HG03175 (cell line): ENCODE measurements around the gene TEDC1.

Experiments used
- ATAC-seq: cut with Tn5 transposase; IDR thresholded peaks from one replicate; pipeline ENCODE4 v1.9.1; 2021; ENCODE audit warnings: mild to moderate bottlenecking, moderate library complexity; ENCODE audit not compliant: unreplicated experiment

Gene TEDC1

DNA sequence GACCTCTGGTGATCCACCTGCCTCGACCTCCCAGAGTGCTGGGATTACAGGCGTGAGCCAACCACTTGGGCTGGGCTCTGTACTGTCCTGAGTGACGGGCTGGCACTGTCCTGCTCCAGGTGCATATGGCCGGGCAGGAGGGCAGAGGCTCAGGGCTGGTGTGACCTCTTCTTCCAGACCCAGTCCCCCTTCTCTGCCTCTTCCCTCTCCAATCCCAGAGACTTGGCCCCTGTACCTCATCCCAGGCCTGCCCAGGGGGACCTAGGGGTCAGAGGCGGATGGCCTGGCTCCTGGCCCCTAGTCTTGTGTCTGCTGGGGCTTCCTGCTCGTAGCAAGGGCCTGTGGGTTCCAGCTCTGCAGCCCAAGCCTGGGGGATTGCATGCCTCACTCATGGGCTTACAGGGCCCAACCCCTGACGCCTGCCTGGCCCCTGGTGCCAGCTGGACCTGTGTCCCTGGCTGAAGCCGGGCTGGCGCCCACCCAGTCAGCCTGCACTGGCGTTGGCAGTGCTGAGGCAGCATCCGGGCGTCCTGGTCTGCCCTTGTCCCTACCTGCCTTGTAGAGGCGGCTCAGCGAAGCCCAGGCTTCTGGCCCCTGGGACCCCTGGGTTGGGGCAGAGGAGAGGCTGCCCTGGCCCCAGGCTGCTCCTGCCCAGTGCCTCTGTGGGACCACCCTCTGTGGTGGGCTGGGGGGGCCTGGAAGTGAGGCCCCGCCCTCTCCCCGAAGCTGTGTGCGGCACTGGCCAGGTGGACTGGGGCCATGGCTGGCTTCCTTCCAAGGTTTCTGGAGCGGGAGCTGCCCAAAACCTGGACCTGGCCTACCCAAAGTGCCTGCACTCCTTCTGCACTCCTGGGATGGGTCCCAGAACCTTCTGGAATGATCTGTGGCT, 4.3 kb downstream of the TEDC1 start:
- no peak for ATAC-seq

DNA sequence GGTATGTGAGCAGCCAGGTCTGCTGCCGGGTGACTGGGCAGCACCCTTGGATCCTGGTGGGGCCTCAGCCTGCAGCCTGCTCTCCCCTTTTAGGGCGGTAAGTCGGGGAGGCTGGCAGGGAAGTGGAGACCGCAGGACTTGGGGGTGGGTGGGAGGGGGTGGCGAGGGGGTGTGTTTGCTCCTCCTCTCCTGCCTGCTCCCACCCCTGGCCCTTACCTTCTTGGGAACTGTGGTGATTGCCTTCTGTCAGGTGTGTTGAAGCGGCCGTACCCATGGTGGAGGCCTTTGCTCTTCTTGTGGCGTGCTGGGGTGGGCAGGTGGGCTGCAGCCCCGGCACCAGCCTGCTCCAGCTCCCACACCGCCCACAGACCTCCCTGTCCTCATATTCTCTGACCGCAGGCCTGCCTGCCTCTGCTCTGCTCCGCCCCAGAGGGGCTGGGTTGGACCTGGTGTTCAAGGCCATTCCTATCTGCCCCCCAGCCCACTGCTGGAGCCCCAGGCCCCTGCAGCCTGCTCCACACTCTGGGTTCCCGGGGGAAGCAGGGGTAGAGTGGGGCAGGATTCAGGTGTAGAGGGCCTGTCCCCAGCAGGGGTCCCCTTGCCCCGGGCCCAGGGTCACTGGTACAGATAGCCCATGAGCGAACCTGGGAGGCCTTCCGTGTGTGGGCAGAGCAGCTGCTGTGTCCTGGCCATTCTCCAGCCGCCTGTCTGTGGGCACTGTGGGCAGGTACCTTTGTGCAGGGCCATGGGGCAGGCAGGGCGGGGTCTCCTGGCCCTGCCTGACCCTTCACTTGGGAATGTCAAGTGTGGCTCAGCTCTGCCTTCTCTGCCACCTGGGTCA, 5.2 kb downstream of the TEDC1 start:
- no peak for ATAC-seq

DNA sequence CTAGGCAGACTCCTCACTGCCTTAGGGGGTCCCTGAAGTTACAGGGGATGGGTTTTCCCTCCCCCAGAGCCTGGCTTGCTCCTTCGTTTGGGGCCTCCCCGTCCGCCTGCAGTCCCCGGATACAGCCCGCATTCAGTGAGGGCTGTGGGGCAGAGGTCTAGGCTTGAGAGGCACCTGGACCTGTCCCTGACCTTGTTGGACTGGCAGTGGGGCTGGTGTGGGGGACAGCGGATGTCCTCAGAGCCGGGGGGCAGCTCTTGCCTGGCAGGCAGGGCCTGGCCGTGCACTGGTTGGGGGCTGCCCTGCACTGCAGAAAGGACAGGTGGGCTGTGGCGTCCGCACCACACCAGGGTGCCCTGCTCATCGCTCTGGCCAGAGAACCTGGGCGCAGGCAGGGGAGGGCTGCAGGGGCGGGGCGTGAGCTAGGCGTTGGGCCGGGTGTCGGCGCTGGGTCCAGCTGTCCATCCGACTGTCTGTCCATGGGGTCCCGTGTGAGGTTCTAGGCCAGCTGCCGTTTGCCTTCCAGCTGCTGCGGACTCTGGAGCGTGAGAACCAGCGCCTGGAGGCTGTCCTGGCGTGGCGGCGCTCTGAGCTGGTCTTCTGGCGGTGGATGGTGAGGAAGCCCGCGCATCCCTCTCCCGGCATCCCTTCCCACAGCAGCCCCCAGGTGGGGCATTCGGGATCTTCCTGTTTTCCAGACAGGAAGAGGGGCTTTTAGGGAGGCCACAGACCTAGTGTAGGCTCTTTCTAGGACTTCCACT, 6.0 kb downstream of the TEDC1 start:
- ATAC-seq, result no peak

DNA sequence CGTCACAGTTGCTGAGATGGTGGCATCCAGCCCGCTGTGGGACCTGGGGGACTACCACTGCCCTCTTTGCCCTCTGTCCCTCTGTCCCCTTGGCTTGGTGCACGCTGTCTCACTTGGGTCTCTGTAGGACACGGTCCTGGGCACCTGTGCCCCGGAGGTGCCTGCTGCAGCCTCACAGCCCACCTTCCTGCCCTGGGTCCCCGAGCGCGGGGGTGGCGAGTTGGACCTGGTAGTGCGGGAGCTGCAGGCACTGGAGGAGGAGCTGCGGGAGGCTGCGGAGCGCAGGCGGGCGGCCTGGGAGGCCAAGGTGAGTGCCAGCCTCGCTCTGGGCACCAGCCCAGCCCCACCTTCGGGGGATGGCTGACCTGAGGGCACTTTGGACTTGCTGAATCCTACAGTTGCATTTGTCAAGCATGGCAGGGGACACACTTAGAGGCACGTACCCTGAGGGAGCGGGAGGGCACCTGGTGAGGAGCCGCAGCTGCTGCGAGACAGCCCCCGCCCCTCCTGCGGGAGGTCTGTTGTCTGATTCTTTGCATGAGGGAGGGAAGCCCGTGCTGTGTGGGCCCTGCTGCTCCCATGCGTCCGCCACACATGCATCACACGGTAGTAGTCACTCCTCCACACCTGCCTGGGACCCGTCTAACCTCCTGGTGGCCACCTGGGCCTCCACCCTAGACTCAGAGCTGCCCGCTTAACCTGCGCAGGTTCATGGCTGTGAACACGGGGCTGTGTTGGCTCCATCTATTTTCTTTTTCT, 6.8 kb downstream of the TEDC1 start:
- no peak for ATAC-seq

DNA sequence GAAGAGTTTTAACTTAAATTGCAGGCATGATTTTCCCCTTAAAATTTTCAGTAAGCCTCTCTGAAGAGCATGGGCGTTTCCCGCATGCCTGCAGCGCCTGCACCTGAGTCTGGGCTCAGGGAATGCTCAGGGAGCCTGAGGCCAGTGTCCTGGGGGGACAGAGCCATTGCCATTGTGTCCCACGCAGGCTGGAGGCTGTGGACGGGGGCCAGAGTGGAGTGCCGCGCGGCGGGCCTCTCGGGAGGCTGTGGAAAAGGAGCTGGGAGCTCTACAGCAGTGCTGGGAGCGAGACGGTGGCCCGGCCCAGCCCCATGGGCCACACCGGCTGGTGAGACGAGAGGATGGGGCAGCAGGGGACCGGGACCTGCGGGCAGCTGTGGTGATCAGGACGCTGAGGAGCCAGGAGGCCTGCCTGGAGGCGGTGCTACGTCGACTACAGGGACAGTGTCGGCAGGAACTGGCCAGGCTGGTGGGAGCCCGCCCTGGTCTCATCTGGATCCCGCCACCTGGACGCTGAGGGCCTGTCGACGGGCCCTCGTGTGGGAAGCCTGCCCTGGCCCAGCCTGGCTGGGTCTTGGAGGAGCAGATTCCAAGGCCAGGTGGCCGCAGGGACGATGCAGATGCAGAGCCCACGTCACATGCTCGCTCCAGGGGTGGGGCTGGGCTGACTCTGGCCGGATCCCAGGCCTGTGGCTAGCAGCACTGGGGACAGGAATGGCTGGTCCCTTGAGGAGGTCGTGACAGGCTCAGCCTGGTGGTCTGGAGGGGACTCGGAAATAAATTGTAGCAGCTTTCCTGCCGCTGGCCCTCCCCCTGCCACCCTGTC, 7.6 kb downstream of the TEDC1 start:
- ATAC-seq, result no peak

DNA sequence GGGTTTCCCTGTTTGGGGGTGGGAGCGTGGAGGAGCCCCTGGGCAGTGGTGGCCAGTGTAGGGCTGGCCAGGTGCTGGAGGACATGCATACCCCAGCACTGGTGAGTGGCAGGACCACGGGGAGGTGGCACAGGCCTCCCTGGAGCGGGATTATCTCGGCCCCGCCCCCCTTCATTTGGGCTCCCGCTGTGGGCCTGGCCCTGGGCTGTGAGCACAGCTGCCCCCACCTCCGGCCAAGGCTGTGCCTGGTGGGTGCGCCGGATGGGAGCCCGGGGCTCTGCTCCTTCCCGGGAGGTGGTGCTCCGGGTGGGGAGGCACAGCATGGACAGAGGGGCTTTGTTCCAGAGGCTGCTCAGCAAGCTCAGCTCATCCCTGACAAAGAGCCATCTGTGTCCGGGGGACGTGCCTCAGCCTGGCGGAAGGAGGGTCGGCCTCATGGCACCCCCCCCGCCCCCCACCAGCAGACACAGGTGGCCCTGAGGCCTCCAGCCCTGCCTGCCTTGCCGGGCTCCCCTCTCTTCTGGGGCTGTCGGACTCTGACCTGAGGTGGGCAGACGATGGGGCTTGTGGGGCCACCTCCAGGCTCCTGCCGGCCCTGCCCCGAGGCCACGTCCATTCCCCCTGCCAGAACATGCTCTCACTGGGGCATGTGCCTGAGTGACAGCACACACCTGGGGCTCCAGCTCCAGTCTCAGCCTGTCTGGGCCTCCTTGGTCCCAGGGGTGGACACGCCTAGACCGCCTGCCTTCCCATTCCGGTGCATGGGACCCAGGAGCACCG, 8.4 kb downstream of the TEDC1 start:
- no peak for ATAC-seq

DNA sequence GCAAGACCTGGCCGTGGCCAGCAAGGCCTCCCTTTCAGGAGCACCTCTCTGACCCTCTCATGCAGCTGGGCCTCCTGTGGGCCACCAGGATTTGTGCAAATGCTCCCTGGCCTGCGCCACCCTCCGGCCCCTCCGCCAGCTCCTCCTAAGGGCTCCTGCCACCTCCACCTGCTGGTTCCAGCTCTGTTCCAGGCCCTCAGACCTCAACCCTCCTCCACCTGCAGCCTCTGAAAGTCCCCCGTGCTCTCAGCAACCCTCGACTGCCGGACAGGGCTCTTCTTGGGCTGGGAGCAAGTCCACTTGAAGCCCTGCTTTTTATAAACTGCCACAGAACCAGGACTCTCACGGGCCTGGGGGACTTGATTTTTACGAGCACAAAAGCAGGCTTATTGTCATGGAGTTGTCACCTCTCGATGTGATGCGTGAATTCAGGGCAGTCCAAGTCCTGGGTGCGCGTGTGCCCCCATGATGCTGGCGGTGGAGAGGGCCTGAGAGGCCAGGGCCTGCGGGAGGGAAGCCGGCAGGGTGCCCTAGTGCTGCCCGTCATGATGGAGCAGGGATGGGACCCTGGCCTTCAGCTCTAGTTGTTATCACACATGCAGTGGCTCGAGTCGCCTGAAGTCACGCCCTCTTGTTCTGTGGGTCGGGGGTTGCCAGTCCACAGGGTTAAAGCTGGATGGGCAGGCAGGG, 9.1 kb downstream of the TEDC1 start:
- no peak for ATAC-seq

DNA sequence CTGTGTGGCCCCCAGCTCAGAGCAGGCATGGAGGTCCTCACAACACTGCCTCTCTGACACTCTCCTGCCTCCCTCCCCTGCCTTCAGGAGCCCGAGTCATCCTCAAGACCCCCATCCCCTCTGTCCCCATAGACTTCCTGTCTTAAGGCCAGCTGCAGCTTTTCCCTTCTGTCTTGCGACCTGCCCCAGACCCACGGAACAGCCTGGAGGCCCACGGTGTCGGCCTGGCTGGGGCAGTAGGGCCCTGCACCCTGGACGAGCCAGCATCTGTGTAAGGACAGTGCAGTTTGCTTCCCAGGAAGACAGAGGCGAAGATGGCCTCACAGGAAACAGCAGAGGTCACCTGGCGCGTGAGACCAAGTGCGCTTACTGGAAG, 9.7 kb downstream of the TEDC1 start:
- ATAC-seq, result no peak

DNA sequence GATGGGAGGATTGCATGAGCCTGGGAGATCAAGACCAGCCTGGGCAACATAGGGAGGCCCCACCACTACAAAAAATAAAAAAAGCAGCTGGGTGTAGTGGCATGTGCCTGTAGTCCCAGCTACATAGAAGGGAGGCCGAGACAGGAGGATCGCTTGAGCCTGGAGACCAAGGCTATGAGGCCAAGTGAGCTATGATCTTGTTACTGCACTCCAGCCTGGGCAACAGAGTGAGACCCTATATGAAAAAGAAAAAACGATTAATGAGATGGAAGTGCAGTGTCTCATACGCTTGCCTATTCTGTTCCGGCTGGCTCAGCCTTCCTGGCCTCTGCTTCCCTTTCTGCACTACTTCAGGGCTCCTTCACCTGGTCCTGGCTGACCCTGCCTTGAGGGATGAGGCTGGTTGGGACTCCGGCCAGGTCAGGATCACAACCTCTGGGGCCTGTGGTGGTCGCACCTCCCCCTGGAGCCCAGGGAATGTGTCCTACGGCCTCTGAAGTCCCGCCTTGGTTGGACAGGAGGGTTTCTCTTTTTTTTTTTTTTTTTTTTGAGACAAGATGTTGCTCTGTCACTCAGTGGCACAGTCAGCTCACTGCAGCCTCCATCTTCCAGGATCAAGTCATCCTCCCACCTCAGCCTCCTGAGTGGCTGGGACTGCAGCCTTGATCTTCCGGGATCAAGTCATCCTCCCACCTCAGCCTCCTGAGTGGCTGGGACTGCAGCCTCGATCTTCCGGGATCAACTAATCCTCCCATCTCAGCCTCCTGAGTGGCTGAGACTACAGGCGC, 10.7 kb downstream of the TEDC1 start:
- ATAC-seq, result no peak

DNA sequence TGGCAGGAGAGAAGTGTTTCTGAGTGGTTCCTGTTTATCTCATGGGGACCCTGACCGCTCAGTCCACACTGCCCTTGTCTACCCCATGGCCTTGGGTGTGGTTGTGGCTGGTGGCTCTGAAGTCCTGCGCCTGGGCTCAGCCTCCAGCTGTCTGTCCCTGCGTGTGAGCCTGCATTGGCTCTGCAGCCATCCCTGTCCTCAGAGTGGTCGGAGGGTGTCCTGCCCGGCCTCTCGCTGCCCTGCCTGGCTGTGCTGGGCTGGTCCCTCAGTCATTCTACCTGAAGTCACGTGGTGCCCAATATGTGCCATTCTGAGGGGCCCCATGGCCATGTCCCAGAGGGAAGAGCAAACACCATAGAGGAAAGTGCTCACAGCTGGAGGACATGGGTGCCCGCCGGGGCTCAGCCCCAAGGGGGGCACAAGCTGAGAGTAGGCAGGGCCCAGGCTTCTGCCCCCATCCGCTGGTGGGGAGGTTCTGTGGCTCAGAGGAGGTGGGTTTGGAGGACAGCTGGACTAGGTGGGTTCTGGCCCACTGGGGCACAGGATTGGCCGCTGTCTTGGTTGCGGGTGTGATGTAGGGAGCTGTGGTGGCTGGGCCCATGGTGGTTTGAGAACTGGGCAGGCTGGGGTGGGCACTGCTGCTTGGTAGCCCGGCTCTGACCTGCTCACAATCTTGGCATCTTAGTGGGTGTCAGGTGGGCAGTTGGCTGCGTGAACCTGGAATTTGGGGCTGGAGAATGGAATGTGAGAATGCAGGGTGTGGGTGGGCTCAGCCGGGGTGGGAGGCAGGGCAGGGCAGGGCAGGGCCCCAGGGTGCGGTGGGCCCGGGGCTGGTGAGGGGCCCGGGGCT, 11.6 kb downstream of the TEDC1 start:
- ATAC-seq, result no peak

DNA sequence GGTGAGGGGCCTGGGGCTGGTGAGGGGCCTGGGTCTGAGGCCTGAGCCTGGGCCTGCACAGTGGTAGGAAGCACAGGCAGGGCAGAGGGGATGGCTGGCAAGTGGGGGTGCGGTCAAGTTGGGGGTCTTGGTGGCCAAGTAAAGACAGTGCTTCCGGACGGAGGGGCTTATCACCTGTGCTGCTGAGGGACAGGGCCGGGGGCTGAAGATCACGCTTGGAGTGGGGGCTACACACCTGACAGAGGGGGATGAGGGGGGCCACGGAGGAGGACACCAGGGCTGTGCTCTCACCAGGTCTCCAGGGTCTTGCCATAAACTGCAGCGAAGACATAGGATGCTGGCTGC, 12.2 kb downstream of the TEDC1 start:
- ATAC-seq, result no peak

DNA sequence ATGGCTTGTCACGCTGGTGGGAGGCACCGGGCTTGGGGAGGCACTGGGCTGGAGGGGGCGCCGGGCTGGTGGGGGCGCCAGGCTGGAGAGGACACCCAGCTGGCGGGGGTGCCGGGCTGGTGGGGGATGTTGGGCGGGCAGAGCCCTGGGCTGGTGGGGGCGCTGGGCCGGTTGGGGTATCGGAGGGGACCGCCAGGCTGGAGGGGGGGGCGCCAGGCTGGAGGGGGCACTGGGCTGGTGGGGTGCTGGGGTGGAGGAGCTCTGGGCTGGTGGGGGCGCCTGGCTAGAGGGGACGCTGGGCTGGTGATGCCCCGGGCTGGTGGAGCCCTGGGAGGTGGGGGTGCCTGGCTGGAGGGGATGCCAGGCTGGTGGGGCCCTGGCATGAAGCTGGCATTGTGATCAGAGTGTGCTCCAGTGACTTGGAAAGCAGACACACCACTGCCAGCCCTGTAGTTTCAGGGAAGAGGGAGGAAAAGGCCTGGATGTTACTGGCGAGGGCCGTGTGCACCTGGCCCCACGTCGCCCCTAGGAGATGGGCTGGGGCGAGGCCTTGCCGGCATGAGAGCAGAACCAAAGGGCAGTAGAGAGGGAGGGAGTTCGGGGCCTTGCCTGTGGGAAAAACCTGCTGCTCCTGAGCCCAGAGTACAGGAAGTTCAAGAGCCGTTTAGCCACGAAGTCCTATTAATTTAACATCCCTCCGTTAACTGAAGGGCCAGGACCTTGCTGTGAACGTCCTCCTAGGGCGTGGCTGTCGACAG, 13.1 kb downstream of the TEDC1 start:
- no peak for ATAC-seq

DNA sequence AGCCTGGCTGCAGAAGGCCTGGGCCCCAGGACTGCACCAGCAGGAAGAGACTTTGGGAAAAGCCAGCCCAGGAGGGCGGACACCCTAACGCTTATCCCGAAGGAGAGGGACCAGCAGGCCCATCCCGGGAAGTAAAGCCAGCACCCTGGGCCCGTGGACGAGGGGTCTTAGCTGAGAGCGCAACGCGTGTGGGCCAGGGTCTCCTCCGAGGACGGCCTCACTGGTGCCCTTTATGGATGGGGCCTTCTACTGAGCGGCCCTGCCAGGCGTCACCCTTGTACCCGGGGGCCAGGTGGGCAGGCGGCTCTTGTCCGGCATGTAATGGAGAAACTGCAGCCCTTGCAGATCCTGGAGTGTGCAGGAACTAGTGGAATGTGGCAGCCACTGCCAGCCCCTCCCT, 14.1 kb downstream of the TEDC1 start:
- ATAC-seq, result no peak

DNA sequence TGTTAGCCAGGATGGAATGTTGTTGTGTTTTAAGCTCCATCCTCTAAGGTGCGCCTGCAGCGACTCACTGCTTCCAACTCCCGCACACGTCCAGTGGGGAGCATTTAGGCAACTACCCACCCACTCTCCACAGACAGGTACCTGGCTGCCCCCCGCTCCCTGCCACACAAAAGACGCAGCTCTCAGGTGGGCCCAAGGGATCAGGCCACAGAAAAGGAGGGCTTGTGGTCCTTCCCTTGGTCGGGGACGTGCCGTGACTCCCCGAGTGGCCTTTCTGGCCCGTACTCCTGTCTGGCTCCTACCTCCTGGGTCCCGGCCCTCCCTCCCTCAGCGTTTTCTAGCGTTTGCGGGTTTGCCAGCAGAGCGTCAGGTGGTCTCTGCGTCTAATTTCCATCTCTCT, 16.2 kb downstream of the TEDC1 start:
- ATAC-seq, result no peak

DNA sequence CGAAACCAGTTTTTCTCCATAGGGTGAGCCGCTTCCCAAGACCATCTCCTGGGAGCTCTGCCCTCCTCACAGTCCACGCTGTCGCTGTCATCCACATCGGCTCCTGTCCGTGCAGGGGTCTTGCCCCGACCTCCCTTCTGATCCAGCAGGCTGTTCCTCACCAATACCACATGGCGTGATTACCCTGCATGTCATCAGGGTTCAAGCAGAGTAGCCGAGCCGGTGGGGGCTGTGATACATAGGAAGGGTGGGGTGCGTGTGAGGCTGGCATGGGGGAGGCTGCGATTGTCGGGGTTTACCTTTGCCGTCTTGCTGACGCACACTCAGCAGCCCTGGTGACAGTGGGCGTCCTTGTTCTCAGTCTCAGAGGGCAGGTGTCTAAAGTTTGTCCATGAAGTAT, 17.0 kb downstream of the TEDC1 start:
- ATAC-seq, result no peak

DNA sequence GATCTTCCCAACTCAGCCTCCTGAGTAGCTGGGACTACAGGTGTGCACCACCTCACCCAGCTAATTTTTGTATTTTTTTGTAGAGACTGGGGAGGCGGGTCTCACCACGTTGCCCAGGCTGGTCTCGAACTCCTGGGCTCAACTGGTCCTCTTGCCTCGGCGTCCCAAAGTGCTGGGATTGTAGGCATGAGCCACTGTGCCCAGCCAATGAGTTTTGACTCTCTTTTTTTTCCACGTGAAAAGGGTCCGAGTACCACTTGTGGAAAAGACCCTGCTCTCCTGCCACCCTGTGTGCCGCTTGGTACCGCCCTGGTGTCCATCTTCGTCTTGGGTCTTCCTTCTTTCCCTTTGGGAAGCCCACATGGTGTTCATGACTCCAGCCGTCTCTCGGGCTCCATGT, 17.6 kb downstream of the TEDC1 start:
- ATAC-seq, result no peak
